Measurements from ENCODE around the gene APBA1. TPM values are rescaled to one million over a fixed set of nuclear protein-coding genes. Genes with fewer than 3 reads are reported as not detected.
A peak's percentile ranks its signal among the peaks of the same experiment; 100 is the strongest.

APBA1 gene
- total RNA-seq, 1 donor from 2014 or later, result 4.3 TPM

- no peak overlapping the region for H3K27ac ChIP-seq
- intact Hi-C loops (cut with DNase I), result no loop called here
- peaks cover 6% of the 10 kb centered on the region for H3K4me1 ChIP-seq
- ATAC-seq (no peak), DNase-seq (no peak)
- H3K4me3 ChIP-seq, result no peak overlapping the region
- TF ChIP-seq CTCF (IDR thresholded peaks at IDR 0.05), result no peak
- peaks cover 10% of the 10 kb centered on the region for H3K36me3 ChIP-seq
- no peaks in the 10 kb centered on the region for H3K27me3 ChIP-seq (ENCODE audit: low read depth)
- H3K9me3 ChIP-seq, result no peaks in the 10 kb centered on the region
Observed at GRCh38 chr9:69391946-69392345, 280.2 kb downstream of the APBA1 start.

GRCh38 chr9:69391487-69391886 is 280.7 kb downstream of the APBA1 start:
- Histone ChIP-seq H3K36me3 (peaks cover 12% of the 10 kb centered on the region), H3K4me3 (no peak overlapping the region), H3K9me3 (no peaks in the 10 kb centered on the region), H3K27ac (no peak overlapping the region), H3K27me3 (ENCODE audit: low read depth) (no peaks in the 10 kb centered on the region), H3K4me1 (peaks cover 6% of the 10 kb centered on the region)
- no peak for TF ChIP-seq CTCF (IDR thresholded peaks at IDR 0.05)
- ATAC-seq (peak in 1 of 2 donors; percentile 4), DNase-seq (no peak)
- intact Hi-C loops (cut with DNase I), result no loop called here

- H3K27ac ChIP-seq, result no peak overlapping the region
- intact Hi-C loops (cut with DNase I), result no loop called here
- peaks cover 6% of the 10 kb centered on the region for H3K4me1 ChIP-seq
- TF ChIP-seq CTCF (IDR thresholded peaks at IDR 0.05), result no peak
- H3K27me3 ChIP-seq (ENCODE audit: low read depth), result no peaks in the 10 kb centered on the region
- H3K4me3 ChIP-seq, result no peak overlapping the region
- DNase-seq (no peak), ATAC-seq (no peak)
- peaks cover 12% of the 10 kb centered on the region for H3K36me3 ChIP-seq
- no peaks in the 10 kb centered on the region for H3K9me3 ChIP-seq
Observed at GRCh38 chr9:69389437-69389995, 282.7 kb downstream of the APBA1 start.

GRCh38 chr9:69388596-69388995 is 283.6 kb downstream of the APBA1 start:
- Histone ChIP-seq H3K27ac (no peak overlapping the region), H3K4me3 (no peak overlapping the region), H3K36me3 (peaks cover 12% of the 10 kb centered on the region), H3K4me1 (peaks cover 6% of the 10 kb centered on the region), H3K27me3 (ENCODE audit: low read depth) (no peaks in the 10 kb centered on the region), H3K9me3 (no peaks in the 10 kb centered on the region)
- intact Hi-C loops (cut with DNase I), result no loop called here
- DNase-seq (no peak), ATAC-seq (no peak)
- TF ChIP-seq CTCF (IDR thresholded peaks at IDR 0.05), result no peak

- H3K36me3 ChIP-seq, result peaks cover 12% of the 10 kb centered on the region
- H3K27me3 ChIP-seq (ENCODE audit: low read depth), result no peaks in the 10 kb centered on the region
- DNase-seq (no peak), ATAC-seq (peak in 1 of 2 donors; percentile 32)
- TF ChIP-seq CTCF (IDR thresholded peaks at IDR 0.05), result no peak
- H3K9me3 ChIP-seq, result no peaks in the 10 kb centered on the region
- H3K27ac ChIP-seq, result no peak overlapping the region
- intact Hi-C loops (cut with DNase I), result no loop called here
- no peak overlapping the region for H3K4me3 ChIP-seq
- peaks cover 4% of the 10 kb centered on the region for H3K4me1 ChIP-seq
Observed at GRCh38 chr9:69386651-69387050, 285.5 kb downstream of the APBA1 start.
